ENCODE measurements around the gene ARHGAP44. TPM values are rescaled to one million over a fixed set of nuclear protein-coding genes. Genes with fewer than 3 reads are reported as not detected.
A peak's percentile ranks its signal among the peaks of the same experiment; 100 is the strongest.

ARHGAP44 gene
- total and polyA plus RNA-seq, 2 of the 4 experiments (the other 2 are of a cell fraction) = 0.54 to 1.0 TPM

- no peak overlapping the region for H4K91ac ChIP-seq (ENCODE audit: insufficient read depth, low read depth, low read length)
- no peak overlapping the region for H3K9ac ChIP-seq (ENCODE audit: low read depth, low read length)
- BruUV-seq (replicated peaks) = no TSS peak
- ATAC-seq (ENCODE audit: low read depth) (peak; percentile 5; the same call in 1 of the 2 replicates), DNase-seq (no peak)
- POLR2A ChIA-PET (ENCODE audit: unreplicated experiment) = no interaction called here
- peaks cover 22% of the 10 kb centered on the region for H3K27me3 ChIP-seq (ENCODE audit: control insufficient read depth, insufficient read depth, low read length)
- H3K9me3 ChIP-seq (ENCODE audit: control insufficient read depth, insufficient read depth, low read length) = no peaks in the 10 kb centered on the region
- peak overlapping the region; percentile 95 for H2AFZ ChIP-seq (replicated peaks; ENCODE audit: low read length, poor library complexity)
- no peaks in the 10 kb centered on the region for H3K36me3 ChIP-seq (ENCODE audit: control insufficient read depth, insufficient read depth, low read length)
- WGBS, 2 experiments (ENCODE audit: extremely low coverage in 2 of 2, insufficient read length in 1 of 2) = 20% methylated on average over 5 of the region's 27 CpGs; no CpG with 5 or more reads in 1 of the 2 experiments
- H2BK15ac ChIP-seq (ENCODE audit: low read depth, low read length) = no peak overlapping the region
- no peak overlapping the region for H3K23ac ChIP-seq (ENCODE audit: low read depth, low read length)
- H2BK5ac ChIP-seq (ENCODE audit: low read depth, low read length, poor library complexity, severe bottlenecking) = no peak overlapping the region
- H3K4me1 ChIP-seq (ENCODE audit: control insufficient read depth, insufficient read depth, low read length) = no peaks in the 10 kb centered on the region
- H3K56ac ChIP-seq (ENCODE audit: extremely low read depth, insufficient read depth, low read length) = no peak overlapping the region
- H3K9me1 ChIP-seq (ENCODE audit: insufficient read depth, low read length) = no peaks in the 10 kb centered on the region
- H3K79me1 ChIP-seq (ENCODE audit: low read depth in 1 of 2, low read length in 2 of 2) = no peaks in the 10 kb centered on the region
- H3K27ac ChIP-seq (ENCODE audit: insufficient read depth, low read length) = no peak overlapping the region
- H3K4me3 ChIP-seq (ENCODE audit: insufficient read depth, low read depth, low read length) = peak overlapping the region; percentile 68
- no peak overlapping the region for H4K8ac ChIP-seq (ENCODE audit: low read depth in 2 of 2, low read length in 2 of 2)
- H4K5ac ChIP-seq (ENCODE audit: low read depth, low read length) = no peak overlapping the region
- H2AK9ac ChIP-seq (replicated peaks; ENCODE audit: low read depth, low read length, poor library complexity) = no peak overlapping the region
- no peak overlapping the region for H3K18ac ChIP-seq (ENCODE audit: low read depth, low read length)
- no peak overlapping the region for H2BK120ac ChIP-seq (ENCODE audit: low read depth, low read length)
- in situ Hi-C loops (cut with MboI; ENCODE audit: low sequenced_read_pairs) (no loop called here), dilution Hi-C loops (cut with HindIII; ENCODE audit: low sequenced_read_pairs, unreplicated experiment) (no loop called here), intact Hi-C loops (cut with micrococcal nuclease) (no loop called here)
- H2BK20ac ChIP-seq (ENCODE audit: low read depth, low read length) = no peak overlapping the region
- H2AK5ac ChIP-seq (ENCODE audit: low read depth, low read length) = no peak overlapping the region
- no peak overlapping the region for H3K4ac ChIP-seq (ENCODE audit: low read depth, low read length)
- H3K14ac ChIP-seq (replicated peaks; ENCODE audit: low read depth, low read length) = no peak overlapping the region
- H3K4me2 ChIP-seq (ENCODE audit: low read depth, low read length) = peak overlapping the region; percentile 91
- no peaks in the 10 kb centered on the region for H4K20me1 ChIP-seq (ENCODE audit: insufficient read depth, low read length)
- CTCF ChIA-PET = interaction anchor here (0.5 to 0.6 kb wide), 2 partner anchors 252 to 1323 kb away, joined by 3 read pairs; no protein-coding TSS in a partner anchor
- no peak for TF ChIP-seq RAD21 (IDR thresholded peaks at IDR 0.05; ENCODE audit: low read length)
- TF ChIP-seq ELK1 (IDR thresholded peaks at IDR 0.05; ENCODE audit: borderline replicate concordance, low read depth, low read length) = no peak
- TF ChIP-seq BHLHE40 (IDR thresholded peaks at IDR 0.05; ENCODE audit: low read depth, low read length) = no peak
- no peak for TF ChIP-seq POLR2A (IDR thresholded peaks at IDR 0.05; ENCODE audit: low read depth, low read length)
- TF ChIP-seq NFE2L2 (IDR thresholded peaks at IDR 0.05; ENCODE audit: low read depth, low read length) = no peak
- no peak for TF ChIP-seq CEBPB (IDR thresholded peaks at IDR 0.05; ENCODE audit: low read depth, low read length)
- no peak for TF ChIP-seq MAZ (IDR thresholded peaks at IDR 0.05; ENCODE audit: borderline replicate concordance, low read depth, low read length)
- TF ChIP-seq USF2 (IDR thresholded peaks at IDR 0.05; ENCODE audit: low read depth, low read length) = no peak
- TF ChIP-seq RFX5 (IDR thresholded peaks at IDR 0.05; ENCODE audit: low read depth, low read length) = no peak
- no peak for TF ChIP-seq CHD1 (IDR thresholded peaks at IDR 0.05; ENCODE audit: low read depth, low read length)
- TF ChIP-seq MAFK (IDR thresholded peaks at IDR 0.05; ENCODE audit: low read depth, low read length) = no peak
- TF ChIP-seq RCOR1 (IDR thresholded peaks at IDR 0.05; ENCODE audit: insufficient replicate concordance, low read length) = no peak
- TF ChIP-seq SMC3 (IDR thresholded peaks at IDR 0.05; ENCODE audit: low read depth, low read length) = no peak
- TF ChIP-seq CTCF (conservative IDR thresholded peaks at IDR 0.05; ENCODE audit: low read depth, low read length) = no peak
- no peak for TF ChIP-seq FOS (IDR thresholded peaks at IDR 0.05; ENCODE audit: low read depth, low read length)
These were observed 1.2 kb downstream of the ARHGAP44 start for GRCh38 chr17:12790249-12791106.

Measured in IMR-90 (cell line).